Neural progenitor cell (in vitro differentiated cells): ENCODE data around the gene DDX4.

Experiments
- EZH2 ChIP-seq: fragments of 200-600 bp; sonication (generic); IDR thresholded peaks from 2 replicates; pipeline ENCODE4 v1.6.1; 2017; ENCODE audit warnings: antibody characterized with exemption, mild to moderate bottlenecking, moderate library complexity
- TF ChIP-seq, protein P1 (sequence below): fragments of 200-600 bp; sonication (generic); IDR thresholded peaks from 2 replicates; pipeline ENCODE4 v1.5.1; 2017; ENCODE audit warnings: antibody characterized with exemption, mild to moderate bottlenecking

DNA sequence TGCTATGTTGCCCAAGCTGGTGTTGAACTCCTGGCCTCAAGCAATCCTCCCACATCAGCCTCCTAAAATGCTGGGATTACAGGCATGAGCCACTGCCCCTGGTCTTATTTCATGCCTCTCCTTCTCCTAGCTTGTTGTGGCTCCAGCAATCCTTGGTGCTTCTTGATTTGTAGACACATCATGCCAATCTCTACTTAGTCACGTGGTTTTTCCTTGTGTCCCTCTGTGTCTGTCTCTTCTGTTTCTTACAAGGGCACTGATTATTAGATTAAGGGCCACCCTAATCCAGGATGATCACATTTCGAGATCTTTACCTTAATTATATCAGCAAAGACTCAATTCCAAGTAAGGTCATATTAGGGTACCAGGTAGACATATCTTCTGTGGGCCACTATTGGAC lies 104.1 kb downstream of the DDX4 start:
- TF ChIP-seq EZH2: no peak
- TF ChIP-seq, protein P1, sequence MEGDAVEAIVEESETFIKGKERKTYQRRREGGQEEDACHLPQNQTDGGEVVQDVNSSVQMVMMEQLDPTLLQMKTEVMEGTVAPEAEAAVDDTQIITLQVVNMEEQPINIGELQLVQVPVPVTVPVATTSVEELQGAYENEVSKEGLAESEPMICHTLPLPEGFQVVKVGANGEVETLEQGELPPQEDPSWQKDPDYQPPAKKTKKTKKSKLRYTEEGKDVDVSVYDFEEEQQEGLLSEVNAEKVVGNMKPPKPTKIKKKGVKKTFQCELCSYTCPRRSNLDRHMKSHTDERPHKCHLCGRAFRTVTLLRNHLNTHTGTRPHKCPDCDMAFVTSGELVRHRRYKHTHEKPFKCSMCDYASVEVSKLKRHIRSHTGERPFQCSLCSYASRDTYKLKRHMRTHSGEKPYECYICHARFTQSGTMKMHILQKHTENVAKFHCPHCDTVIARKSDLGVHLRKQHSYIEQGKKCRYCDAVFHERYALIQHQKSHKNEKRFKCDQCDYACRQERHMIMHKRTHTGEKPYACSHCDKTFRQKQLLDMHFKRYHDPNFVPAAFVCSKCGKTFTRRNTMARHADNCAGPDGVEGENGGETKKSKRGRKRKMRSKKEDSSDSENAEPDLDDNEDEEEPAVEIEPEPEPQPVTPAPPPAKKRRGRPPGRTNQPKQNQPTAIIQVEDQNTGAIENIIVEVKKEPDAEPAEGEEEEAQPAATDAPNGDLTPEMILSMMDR: no peak
